ENCODE results near the gene CTXN2.

The CTXN2 gene

GRCh38 chr15:48191574-48192225, at the start of gene CTXN2:
CTXN2 (plus strand) TSS chr15:48191665; CDS start chr15:48201301, 9,636 bp downstream.
- no peak for DNase-seq

GRCh38 chr15:48143856-48144255, 47.6 kb upstream of the CTXN2 start:
- DNase-seq, result no peak

- DNase-seq, result no peak
Observed at GRCh38 chr15:48144889-48145288, 46.6 kb upstream of the CTXN2 start.

- DNase-seq, result no peak
Observed at GRCh38 chr15:48145923-48146322, 45.5 kb upstream of the CTXN2 start.

DNA sequence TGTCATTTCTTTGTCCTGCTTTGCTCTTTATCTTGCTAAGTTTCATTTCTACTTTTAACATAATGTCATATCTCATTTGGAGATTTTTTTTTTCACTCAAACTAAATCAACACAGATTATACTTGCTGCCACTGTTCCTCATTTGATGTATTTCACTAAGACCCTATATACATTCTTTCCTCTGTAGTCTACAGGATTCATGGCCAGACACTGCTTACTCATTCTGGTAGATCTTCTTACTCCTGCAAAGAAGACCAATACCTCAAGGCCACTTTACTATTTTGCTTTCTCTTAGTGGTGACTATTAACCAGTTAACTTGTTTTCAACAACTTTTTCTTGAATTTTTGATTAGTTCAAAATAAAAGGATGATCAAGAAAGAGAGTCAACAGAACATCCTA, 44.1 kb upstream of the CTXN2 start:
- DNase-seq, result no peak

GRCh38 chr15:48149858-48150257, 41.6 kb upstream of the CTXN2 start:
- DNase-seq, result no peak

DNA sequence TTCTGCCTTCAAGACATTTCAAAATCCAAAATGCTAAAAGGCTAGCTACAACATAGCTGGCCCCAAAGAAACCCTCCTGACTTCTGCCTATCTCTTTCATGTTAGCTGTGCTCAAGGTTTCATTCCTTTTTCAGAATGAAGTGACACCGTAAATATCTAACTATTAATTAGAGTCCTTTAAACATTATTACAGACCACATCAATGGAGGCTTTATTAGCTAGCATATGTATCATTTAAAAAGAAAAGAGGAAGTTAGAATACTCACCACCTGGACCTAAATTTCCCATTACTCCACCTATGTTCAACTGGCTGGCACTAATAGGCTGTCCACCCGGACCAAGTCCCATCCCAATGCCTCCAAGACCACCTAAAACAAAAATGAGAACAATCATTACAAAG, 37.9 kb upstream of the CTXN2 start:
- no peak for DNase-seq

DNA sequence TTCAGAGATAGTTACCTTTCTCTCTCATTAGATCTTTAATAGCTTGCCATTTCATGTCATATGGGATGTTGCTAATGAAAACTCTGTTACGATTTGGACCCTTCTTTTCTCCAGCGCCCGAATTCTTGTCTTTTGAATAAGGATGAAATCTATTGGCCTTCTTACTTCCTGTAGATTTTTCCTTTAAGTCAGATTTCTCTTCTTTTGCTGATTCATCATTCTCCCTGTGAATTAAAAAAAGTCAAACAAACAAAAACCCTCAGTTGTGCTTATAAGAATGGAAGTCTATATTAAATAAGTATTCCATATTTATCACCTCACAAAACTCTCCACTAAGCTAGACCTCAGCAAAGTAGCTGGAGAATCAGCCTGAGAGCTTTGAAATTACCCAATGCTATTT, 22.8 kb upstream of the CTXN2 start:
- DNase-seq, result no peak

GRCh38 chr15:48170981-48171380, 20.5 kb upstream of the CTXN2 start:
- peak; percentile 11 to 22 for DNase-seq

DNA sequence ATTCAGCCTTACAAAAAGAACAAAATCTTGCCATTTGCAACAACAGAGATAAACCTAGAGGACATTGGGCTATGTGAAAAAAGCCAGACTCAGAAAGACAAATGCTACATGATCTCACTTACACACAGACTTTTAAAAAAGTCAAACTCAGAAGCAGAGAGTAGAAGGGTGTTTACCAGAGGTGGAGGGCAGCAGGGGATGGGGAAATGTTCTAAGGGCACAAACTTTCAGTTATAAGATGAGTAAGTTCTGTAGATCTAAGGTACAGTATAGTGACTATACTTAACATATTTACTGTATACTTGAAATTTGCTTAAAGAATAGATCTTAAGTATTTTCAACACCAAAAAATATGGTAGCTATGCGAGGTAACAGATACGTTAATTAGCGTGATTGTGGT, 16.3 kb upstream of the CTXN2 start:
- DNase-seq, result no peak

DNA sequence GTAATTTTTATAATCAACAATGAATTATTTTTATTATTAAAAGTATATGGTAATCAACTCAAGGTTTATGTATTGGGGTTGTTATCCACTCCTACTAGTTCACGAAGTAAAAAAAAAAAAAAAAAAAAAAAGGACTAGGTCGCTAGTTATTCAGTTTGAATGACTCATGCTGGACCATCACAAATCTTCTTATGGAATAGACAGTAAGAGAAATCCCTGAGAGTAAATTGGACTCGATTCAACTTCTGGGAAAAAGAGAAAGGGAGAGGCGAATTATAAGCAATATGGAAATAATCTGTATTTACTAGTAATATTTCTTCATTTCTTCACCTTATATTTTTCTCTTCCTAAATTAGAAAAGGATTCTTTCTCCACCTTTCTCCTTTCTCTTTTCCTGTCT, 15.4 kb upstream of the CTXN2 start:
- no peak for DNase-seq

DNA sequence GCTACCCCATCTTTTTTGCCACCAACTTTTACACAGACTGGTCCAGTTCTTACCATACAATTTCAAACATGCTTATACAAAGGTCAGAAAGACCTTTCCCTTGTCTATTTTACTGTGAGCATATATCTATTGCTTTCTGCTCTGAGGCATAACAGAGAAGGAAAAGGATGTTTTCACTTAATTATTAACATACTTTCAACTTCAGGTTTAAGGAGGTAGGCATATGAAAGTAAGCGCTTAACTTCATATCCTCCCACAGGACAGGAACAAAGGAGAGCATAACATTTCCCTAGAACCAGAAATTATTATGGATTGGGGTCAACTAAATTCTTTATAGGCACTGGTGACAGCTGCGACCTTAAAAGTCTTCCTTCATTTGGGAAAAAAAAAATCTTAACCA, 14.5 kb upstream of the CTXN2 start:
- DNase-seq, result no peak

GRCh38 chr15:48177383-48177765, 14.1 kb upstream of the CTXN2 start:
- DNase-seq, result peak; percentile 3 to 6

- peak; percentile 57 to 72 for DNase-seq
Observed at GRCh38 chr15:48177766-48178647, 13.5 kb upstream of the CTXN2 start, which contains the start of gene MYEF2. MYEF2 (minus strand) TSS chr15:48178295; CDS start chr15:48178237, 58 bp downstream.

DNA sequence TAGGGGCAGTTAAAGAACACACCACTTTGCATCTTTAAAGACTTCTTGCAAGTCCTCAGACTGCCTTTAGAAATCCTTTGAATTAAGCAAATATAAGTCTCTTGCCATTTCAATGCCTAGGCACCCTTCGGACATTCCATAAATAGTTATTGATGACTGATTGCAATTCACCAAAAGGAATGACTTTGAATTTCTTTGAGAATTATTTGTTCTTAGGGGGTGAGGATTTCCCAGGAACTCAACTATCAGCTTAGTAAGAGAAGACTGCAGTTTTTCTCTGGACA, 12.9 kb upstream of the CTXN2 start:
- DNase-seq, result no peak

GRCh38 chr15:48182749-48183148, 8.7 kb upstream of the CTXN2 start:
- DNase-seq, result no peak

GRCh38 chr15:48185529-48185928, 5.9 kb upstream of the CTXN2 start:
- DNase-seq, result no peak

DNA sequence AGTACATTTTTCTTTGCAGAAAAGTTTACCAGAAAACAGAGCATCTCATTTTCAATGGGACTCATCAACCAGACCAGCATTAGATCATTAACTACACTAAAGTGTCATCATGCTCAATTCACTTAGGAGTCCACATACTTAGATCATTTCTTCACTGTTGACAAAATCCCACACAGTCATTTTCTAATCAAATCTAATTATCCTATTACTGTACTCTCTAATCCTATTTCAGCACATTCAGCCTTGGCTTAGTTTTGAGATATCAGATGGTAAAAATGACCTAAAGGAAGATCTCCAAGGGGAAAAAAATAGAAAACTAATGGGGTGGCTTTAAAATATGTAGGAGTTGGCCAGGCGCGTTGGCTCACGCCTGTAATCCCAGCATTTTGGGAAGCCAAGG, 5.2 kb upstream of the CTXN2 start:
- DNase-seq, result no peak

DNA sequence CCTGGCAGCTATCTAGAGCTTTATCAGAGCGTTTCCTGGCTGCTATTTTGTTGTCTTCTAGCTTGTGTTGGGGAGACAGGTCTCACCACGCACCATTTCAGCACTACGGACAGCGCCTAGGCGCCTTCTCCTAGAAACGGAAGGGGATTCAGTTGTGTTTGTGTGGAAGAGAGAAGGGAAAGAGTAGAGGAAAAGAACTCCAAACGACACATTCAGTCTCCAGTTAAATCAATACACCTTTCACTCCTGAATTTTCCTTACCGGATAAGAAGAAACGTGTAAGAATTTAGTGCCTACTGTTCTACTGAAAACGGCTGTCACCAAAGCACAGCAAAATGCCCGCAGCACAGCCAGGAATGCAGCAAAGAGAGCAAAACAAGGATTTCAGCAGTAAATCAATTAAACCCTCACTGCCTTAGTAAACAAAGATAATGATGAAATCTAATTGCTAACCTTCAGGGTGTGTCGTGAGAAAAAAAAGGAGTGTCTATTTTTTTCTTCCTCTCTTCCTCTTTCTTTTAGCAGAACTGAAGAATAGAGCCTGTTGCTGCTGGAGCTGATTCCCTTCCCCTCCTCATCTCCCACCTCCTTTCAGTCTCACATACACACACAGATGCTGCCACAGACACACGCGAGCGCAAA, 412 bp upstream of the CTXN2 start:
- no peak for DNase-seq

- DNase-seq, result no peak
Observed at GRCh38 chr15:48202068-48202467, 10.6 kb downstream of the CTXN2 start.

- DNase-seq, result no peak
Observed at GRCh38 chr15:48205981-48206380, 14.5 kb downstream of the CTXN2 start, which contains the start of gene SLC12A1. SLC12A1 (plus strand) TSS chr15:48206302; CDS start chr15:48207720, 1,418 bp downstream.

DNA sequence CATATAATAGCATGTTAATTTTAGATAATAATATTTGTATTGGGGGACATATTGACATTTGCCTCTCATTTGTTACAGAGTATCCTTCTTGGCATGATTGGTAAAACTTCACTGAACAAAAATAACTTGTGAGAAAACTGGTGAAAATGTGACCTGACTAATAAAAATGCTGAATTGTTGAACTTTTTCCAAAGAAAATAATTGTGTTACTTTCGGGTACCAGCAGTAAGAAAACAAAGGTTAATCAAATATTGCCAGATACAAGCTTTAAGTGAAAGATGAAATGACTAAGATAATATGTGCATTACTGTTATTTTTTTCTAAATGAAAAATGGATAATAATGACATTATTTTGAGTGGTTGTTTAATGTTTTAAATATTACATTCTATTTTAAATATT, 29.8 kb downstream of the CTXN2 start:
- no peak for DNase-seq

DNA sequence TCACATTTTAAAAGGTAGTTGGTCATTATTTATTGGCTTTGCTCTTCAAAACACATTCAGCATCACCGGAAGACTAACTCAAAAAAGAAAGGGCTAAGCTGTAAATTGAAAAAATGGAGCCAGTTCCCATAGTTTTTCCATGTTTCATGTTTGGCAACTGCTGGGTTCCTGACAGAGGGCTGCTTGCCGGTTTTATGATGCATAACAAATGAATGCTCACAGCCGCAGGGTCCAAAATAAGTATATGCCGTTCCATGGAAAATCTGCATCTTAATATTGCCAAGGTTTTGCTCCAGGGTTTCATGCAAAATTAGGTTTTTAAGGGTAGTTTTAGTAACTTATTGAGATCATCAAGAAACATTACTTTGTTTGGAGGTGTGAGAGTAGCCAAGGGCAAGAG, 30.4 kb downstream of the CTXN2 start:
- DNase-seq, result no peak

- no peak for DNase-seq
Observed at GRCh38 chr15:48222627-48223026, 31.2 kb downstream of the CTXN2 start.

All from NCI-H1930 (cell line).